NT2/D1 (cell line): ENCODE data around the gene NUP133.

ENCODE experiments used
- DNase-seq: peaks from one replicate; pipeline ENCODE4 v3.0.0-alpha.2; 2011; ENCODE audit warnings: low read depth, low spot score
- H3K27me3 ChIP-seq: 2 replicates; pipeline ENCODE4 v1.6.0; 2011; ENCODE audit warnings: mild to moderate bottlenecking; ENCODE audit not compliant: insufficient read length, insufficient read depth
- H3K36me3 ChIP-seq: 2 replicates; pipeline ENCODE4 v1.6.1; 2011; ENCODE audit warnings: mild to moderate bottlenecking, low read length, mixed read lengths; ENCODE audit not compliant: insufficient read depth, insufficient read length
- H3K4me1 ChIP-seq: 2 replicates; pipeline ENCODE4 v1.5.1; 2011; ENCODE audit not compliant: insufficient read depth, insufficient read length
- H3K4me3 ChIP-seq: 2 replicates; pipeline ENCODE4 v1.5.1; 2011; ENCODE audit warnings: low read depth; ENCODE audit not compliant: insufficient read length
- H3K9ac ChIP-seq: 2 replicates; pipeline ENCODE4 v1.6.0; 2011; ENCODE audit warnings: low read depth; ENCODE audit not compliant: insufficient read length
- H3K9me3 ChIP-seq: 2 replicates; pipeline ENCODE4 v1.5.1; 2011; ENCODE audit warnings: mild to moderate bottlenecking, low read length; ENCODE audit not compliant: insufficient read depth
- SUZ12 ChIP-seq: IDR thresholded peaks from 2 replicates; pipeline ENCODE4 v1.6.1; 2011; ENCODE audit not compliant: insufficient read length, insufficient read depth; ENCODE audit errors: extremely low read depth
- YY1 ChIP-seq: IDR thresholded peaks from 2 replicates; pipeline ENCODE4 v1.6.1; 2011; ENCODE audit not compliant: insufficient read length, insufficient read depth
- ZNF274 ChIP-seq: IDR thresholded peaks from 2 replicates; pipeline ENCODE4 v1.6.1; 2011; ENCODE audit warnings: mild to moderate bottlenecking, low read depth, low read length

Gene NUP133

DNA sequence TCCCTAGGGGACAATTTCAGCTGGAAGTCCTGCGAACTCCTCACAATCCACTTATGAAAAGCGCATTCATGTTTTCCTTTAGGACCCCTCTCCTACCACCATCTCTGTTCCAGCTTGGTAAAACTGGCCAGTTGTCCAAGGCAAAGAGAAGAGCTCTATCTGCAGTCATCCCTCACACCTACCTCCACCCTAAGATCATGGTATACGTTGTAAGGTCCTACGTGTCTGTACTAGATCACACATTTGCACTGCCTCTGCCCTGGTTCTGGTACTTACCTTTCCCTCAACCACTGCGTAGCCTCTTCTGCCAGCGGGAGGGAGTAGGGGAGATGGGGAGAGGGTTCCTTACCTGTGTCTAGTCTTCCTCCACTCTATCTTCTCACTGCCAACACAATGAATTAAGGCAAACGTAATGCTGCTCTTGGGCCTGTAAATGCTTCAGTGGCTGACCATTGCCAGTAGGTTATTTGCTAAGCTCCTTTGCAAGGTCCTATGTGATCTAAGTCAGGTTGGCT lies 739 bp upstream of the NUP133 start:
- peak overlapping the region; percentile 82 for H3K4me3 ChIP-seq
- H3K9me3 ChIP-seq, result no peaks in the 10 kb centered on the region
- TF ChIP-seq SUZ12, result no peak
- TF ChIP-seq ZNF274, result no peak
- no peak for TF ChIP-seq YY1
- peak overlapping the region; percentile 85 for H3K9ac ChIP-seq
- peaks cover 18% of the 10 kb centered on the region for H3K36me3 ChIP-seq
- DNase-seq, result no peak
- no peaks in the 10 kb centered on the region for H3K27me3 ChIP-seq
- H3K4me1 ChIP-seq, result peaks cover 3% of the 10 kb centered on the region

DNA sequence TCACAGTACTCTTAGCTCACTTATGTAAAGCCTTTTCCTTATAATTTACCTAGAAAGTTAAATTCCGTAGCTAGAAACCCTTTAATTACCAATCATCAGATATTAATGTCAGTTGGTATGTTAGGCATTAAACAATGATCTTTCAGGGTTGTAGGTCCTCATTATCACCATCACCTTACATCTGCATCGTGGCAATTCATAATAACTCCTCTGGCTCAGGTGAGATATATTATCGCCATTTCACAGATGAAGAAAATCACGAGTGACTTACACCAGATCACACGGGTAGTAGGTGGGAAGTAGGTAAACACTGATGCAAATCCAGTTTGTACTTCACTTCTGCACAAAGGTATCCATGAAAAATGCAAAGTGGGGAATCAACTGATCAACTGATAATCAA lies 639 bp downstream of the NUP133 start:
- Histone ChIP-seq H3K27me3 (no peaks in the 10 kb centered on the region), H3K4me1 (peaks cover 3% of the 10 kb centered on the region), H3K36me3 (peaks cover 25% of the 10 kb centered on the region), H3K9ac (peak overlapping the region; percentile 85), H3K9me3 (no peaks in the 10 kb centered on the region), H3K4me3 (peak overlapping the region; percentile 82)
- DNase-seq, result no peak
- no peak for TF ChIP-seq ZNF274
- TF ChIP-seq SUZ12, result no peak
- TF ChIP-seq YY1, result no peak

DNA sequence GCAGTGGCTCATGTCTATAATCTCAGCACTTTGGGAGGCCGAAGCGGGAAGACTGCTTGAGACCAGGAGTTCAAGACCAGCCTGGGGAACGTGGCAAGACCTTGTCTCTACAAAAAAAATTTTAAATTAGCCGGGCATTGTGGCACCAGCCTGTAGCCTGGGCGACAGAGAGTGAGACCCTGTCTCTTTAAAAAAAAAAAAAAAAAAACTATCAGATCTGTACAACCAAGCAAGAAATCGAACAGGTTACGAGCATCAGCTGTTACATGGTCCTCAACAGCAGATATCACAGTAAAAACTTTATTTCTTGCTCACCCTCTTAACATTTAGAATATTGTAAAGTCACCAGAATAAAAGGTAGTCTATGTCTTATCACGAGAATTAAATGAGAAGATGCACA lies 1.5 kb downstream of the NUP133 start:
- peaks cover 31% of the 10 kb centered on the region for H3K36me3 ChIP-seq
- H3K9me3 ChIP-seq, result no peaks in the 10 kb centered on the region
- peaks cover 3% of the 10 kb centered on the region for H3K4me1 ChIP-seq
- no peaks in the 10 kb centered on the region for H3K27me3 ChIP-seq
- TF ChIP-seq ZNF274 (no peak), SUZ12 (no peak), YY1 (no peak)
- H3K9ac ChIP-seq, result no peak overlapping the region
- no peak overlapping the region for H3K4me3 ChIP-seq
- no peak for DNase-seq

DNA sequence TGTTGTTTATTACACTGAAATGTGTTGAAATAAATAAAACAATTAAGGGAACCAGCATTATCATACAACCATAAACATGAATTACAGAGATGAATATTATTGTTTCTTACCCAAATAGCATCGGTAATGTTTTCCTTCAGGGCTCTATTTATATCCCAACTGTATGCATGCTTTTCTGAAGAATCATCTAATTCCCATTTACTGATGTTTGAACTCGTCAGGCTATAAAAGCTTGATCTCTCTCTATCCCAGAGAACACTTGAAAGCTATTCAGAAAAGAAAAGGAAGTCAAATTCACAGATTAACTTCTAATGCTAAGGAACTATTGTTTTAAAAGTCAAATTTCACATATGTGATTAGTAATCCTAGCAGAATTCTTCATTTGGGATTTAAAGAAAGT lies 12.4 kb downstream of the NUP133 start:
- H3K4me3 ChIP-seq, result no peak overlapping the region
- H3K9ac ChIP-seq, result no peak overlapping the region
- no peak for TF ChIP-seq SUZ12
- TF ChIP-seq YY1, result no peak
- TF ChIP-seq ZNF274, result no peak
- DNase-seq, result no peak
- peaks cover 92% of the 10 kb centered on the region for H3K36me3 ChIP-seq
- H3K27me3 ChIP-seq, result no peaks in the 10 kb centered on the region
- no peaks in the 10 kb centered on the region for H3K4me1 ChIP-seq
- no peaks in the 10 kb centered on the region for H3K9me3 ChIP-seq

DNA sequence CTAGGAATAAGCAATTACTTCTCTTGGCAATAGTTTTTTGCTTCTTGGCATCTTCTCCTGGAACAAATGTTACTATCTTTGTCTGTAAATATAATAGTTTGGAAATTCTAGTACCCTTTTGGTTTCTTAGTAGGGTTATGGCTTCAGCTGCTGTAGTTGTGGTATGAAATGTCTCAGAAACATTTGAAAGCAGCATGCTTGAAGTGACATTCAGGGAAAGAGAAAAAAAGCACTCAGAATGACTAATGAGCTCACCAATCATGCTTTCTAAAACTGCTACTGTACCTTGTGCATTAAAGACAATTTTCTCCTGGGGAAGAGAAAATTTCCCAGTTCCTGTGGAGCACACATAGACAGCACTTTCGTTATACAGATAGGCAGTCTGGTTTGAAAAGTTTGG lies 21.0 kb downstream of the NUP133 start:
- Histone ChIP-seq H3K9me3 (no peaks in the 10 kb centered on the region), H3K4me1 (no peaks in the 10 kb centered on the region), H3K27me3 (no peaks in the 10 kb centered on the region), H3K36me3 (peaks cover 90% of the 10 kb centered on the region), H3K9ac (no peak overlapping the region), H3K4me3 (no peak overlapping the region)
- TF ChIP-seq YY1 (no peak), ZNF274 (no peak), SUZ12 (no peak)
- no peak for DNase-seq

DNA sequence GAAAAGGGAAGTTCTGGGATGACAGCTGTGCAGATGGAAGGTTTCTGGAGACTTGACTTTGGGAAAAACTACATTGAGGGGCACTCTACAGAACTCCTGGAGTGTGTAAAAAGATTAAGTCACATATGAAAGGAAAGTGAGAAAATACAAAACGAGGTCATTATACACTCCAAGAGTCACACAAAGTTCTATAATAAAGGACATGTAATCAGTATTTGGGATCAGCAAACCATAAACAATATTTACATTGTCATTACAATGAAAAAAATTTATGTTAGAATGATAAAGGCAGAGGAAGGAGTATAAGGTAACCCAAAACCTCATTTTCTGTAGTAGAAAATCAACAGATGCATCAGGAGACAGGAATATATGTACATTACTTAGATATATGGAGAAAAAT lies 22.8 kb downstream of the NUP133 start:
- no peak for TF ChIP-seq YY1
- TF ChIP-seq SUZ12, result no peak
- no peak for TF ChIP-seq ZNF274

DNA sequence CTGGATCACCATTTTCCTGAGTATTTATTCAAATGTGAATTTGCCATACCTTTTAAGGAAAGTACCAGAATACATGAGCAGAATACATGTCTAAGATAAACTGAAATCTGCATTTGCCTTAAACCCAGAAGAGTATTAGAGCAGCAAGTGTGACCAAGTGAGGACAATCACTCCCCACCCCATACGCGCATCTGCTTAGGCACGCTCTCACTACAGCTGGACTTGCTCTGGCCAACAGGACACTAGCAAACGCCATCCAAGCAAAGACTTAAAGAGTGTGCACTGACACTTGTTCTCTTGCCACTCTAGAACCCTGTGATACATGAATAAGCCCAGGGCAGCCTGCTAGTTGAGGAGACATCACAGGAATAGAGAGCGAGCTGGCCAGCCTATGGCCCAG lies 25.6 kb downstream of the NUP133 start:
- TF ChIP-seq ZNF274, result no peak
- TF ChIP-seq YY1, result no peak
- no peak for TF ChIP-seq SUZ12
- Histone ChIP-seq H3K36me3 (peaks cover 87% of the 10 kb centered on the region), H3K4me3 (no peak overlapping the region), H3K9ac (no peak overlapping the region), H3K27me3 (no peaks in the 10 kb centered on the region), H3K4me1 (no peaks in the 10 kb centered on the region), H3K9me3 (no peaks in the 10 kb centered on the region)
- no peak for DNase-seq

More for the DNA sequence above, 22.8 kb downstream of the NUP133 start:
- Histone ChIP-seq H3K9me3 (no peaks in the 10 kb centered on the region), H3K9ac (no peak overlapping the region), H3K36me3 (peaks cover 88% of the 10 kb centered on the region), H3K4me3 (no peak overlapping the region), H3K4me1 (no peaks in the 10 kb centered on the region), H3K27me3 (no peaks in the 10 kb centered on the region)
- no peak for DNase-seq

DNA sequence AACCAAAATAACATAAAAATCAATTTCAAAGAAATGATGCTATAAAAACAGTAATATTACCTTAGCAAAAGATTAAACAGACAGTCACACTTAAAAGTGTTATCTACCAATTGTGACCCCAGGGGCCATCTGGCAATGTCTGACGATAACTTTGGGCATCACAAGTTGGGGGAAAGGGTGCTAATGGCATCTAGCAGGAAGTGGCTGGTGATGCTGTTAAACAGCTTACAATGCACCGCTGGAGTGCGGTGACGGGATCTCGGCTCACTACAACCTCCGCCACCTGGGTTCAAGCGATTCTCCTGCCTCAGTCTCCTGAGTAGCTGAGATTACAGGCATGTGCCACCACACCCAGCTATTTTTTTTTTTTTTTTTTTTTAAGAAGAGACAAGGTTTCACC lies 27.6 kb downstream of the NUP133 start:
- no peaks in the 10 kb centered on the region for H3K4me1 ChIP-seq
- H3K4me3 ChIP-seq, result no peak overlapping the region
- H3K9ac ChIP-seq, result no peak overlapping the region
- H3K9me3 ChIP-seq, result no peaks in the 10 kb centered on the region
- TF ChIP-seq YY1, result no peak
- no peak for TF ChIP-seq SUZ12
- no peak for TF ChIP-seq ZNF274
- H3K36me3 ChIP-seq, result peaks cover 78% of the 10 kb centered on the region
- H3K27me3 ChIP-seq, result no peaks in the 10 kb centered on the region
- no peak for DNase-seq
